ENCODE data around the gene AQP4.

The AQP4 gene

GRCh38 chr18:26854292-26854881 lies 11.1 kb downstream of the AQP4 start:
- no peak for TF ChIP-seq CTCF (IDR thresholded peaks at IDR 0.05; ENCODE audit: low read depth, low read length)
- H3K4me3 ChIP-seq (ENCODE audit: low read depth, low read length) = no peak overlapping the region
- in situ Hi-C loops (cut with HindIII; ENCODE audit: low sequenced_read_pairs) = no loop called here
- DNase-seq (ENCODE audit: low read depth, low spot score) = no peak

GRCh38 chr18:26853401-26853800 lies 12.1 kb downstream of the AQP4 start:
- DNase-seq (ENCODE audit: low read depth, low spot score) = no peak
- in situ Hi-C loops (cut with HindIII; ENCODE audit: low sequenced_read_pairs) = no loop called here
- H3K4me3 ChIP-seq (ENCODE audit: low read depth, low read length) = no peak overlapping the region
- TF ChIP-seq CTCF (IDR thresholded peaks at IDR 0.05; ENCODE audit: low read depth, low read length) = no peak

- no peak overlapping the region for H3K4me3 ChIP-seq (ENCODE audit: low read depth, low read length)
- no peak for TF ChIP-seq CTCF (IDR thresholded peaks at IDR 0.05; ENCODE audit: low read depth, low read length)
- in situ Hi-C loops (cut with HindIII; ENCODE audit: low sequenced_read_pairs) = no loop called here
- no peak for DNase-seq (ENCODE audit: low read depth, low spot score)
These were observed 21.7 kb downstream of the AQP4 start for GRCh38 chr18:26843760-26844159.

GRCh38 chr18:26840965-26841364 lies 24.5 kb downstream of the AQP4 start:
- no peak for TF ChIP-seq CTCF (IDR thresholded peaks at IDR 0.05; ENCODE audit: low read depth, low read length)
- no peak for DNase-seq (ENCODE audit: low read depth, low spot score)
- no peak overlapping the region for H3K4me3 ChIP-seq (ENCODE audit: low read depth, low read length)
- in situ Hi-C loops (cut with HindIII; ENCODE audit: low sequenced_read_pairs) = no loop called here

- DNase-seq (ENCODE audit: low read depth, low spot score) = no peak
- TF ChIP-seq CTCF (IDR thresholded peaks at IDR 0.05; ENCODE audit: low read depth, low read length) = no peak
- no peak overlapping the region for H3K4me3 ChIP-seq (ENCODE audit: low read depth, low read length)
- in situ Hi-C loops (cut with HindIII; ENCODE audit: low sequenced_read_pairs) = no loop called here
These were observed 25.9 kb downstream of the AQP4 start for GRCh38 chr18:26839609-26840008.

- TF ChIP-seq CTCF (IDR thresholded peaks at IDR 0.05; ENCODE audit: low read depth, low read length) = no peak
- in situ Hi-C loops (cut with HindIII; ENCODE audit: low sequenced_read_pairs) = no loop called here
- no peak overlapping the region for H3K4me3 ChIP-seq (ENCODE audit: low read depth, low read length)
- no peak for DNase-seq (ENCODE audit: low read depth, low spot score)
These were observed 33.2 kb downstream of the AQP4 start for GRCh38 chr18:26832302-26832701.

- in situ Hi-C loops (cut with HindIII; ENCODE audit: low sequenced_read_pairs) = no loop called here
- no peak for DNase-seq (ENCODE audit: low read depth, low spot score)
- TF ChIP-seq CTCF (IDR thresholded peaks at IDR 0.05; ENCODE audit: low read depth, low read length) = no peak
- no peak overlapping the region for H3K4me3 ChIP-seq (ENCODE audit: low read depth, low read length)
These were observed 37.9 kb downstream of the AQP4 start for GRCh38 chr18:26827581-26827980.

Measured in astrocyte of the spinal cord (primary cell).